Hematopoietic multipotent progenitor cell treated with erythropoietin and hydrocortisone succinate and interleukin-3 and kit ligand, for 15 days (in vitro differentiated cells): Measurements from ENCODE around the gene NUP214.
"Not testable (repeated sequence)": the region's sequence is repeated elsewhere in the genome, so short reads cannot be mapped to it uniquely, and the experiment has no call there.

Experiments
- DNase-seq: peaks from one replicate; pipeline ENCODE4 v3.0.0-alpha.2; 2015; ENCODE audit warnings: low spot score

NUP214 gene

GRCh38 chr9:131160416-131161112, 35.2 kb downstream of the NUP214 start:
- no peak for DNase-seq

DNA sequence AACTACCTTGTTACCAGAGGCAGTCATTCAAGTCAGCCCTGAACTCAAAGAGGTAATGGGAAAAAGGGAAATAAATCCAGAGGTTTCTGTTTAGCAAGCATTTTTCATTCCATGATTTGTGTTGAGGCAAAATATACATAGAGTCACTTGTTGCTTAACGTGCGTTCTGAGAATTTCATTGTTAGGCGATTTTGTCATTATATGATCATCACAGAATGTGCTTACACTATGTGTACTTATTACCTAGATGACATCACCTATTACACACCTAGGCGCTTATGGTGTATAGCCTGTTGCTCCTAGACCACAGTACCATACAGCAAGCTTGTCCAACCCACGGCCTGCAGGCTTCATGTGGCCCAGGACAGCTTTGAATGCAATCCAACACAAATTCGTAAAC, 36.2 kb downstream of the NUP214 start:
- no peak for DNase-seq

GRCh38 chr9:131162886-131163285, 37.5 kb downstream of the NUP214 start:
- no peak for DNase-seq

GRCh38 chr9:131165523-131165922, 40.1 kb downstream of the NUP214 start:
- no peak for DNase-seq

DNA sequence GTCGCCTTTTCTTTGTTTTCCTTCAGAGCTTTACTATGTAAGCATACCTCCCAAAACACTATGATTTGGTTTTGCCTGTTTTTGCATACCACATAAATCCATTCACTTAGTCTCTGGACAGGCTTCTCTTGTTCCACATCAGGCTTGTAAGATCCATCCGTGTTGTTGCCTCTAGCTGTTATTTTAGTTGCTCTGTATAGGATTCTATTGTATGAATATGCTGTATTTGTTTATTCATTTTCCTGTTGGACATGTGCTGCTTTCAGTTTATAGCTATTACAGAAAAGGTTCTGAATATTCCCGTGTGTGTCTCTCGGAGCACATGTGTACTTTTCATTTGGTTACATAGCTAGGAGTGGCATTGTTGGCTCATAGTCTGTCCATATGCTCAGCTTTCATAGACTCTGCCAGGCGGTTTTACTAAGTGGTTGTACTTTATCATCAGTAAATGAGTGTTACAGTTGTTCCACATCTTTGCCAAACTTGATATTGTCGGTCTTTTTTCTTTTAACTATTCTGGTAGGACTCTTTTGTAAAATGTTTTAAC, 41.8 kb downstream of the NUP214 start:
- DNase-seq: no peak

DNA sequence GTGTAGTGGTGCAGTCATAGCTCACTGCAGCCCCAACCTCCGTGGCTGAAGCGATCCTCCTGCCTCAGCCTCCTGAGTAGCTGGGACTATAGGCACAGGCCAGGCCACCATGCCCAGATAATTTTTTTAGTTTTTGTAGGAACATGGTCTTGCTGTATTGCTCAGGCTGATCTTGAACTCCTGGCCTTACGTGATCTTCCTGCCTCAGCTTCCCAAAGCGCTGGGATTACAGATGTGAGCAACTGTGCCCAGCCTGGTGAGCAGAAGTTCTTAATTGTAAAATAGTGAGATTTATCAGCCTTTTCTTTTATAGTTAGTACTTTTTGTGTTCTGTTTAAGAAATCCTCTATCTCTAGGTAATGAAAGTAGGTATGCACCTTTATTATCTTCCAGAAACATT, 42.5 kb downstream of the NUP214 start:
- no peak for DNase-seq

- DNase-seq: no peak
Measured at GRCh38 chr9:131169563-131170240, 44.3 kb downstream of the NUP214 start.

DNA sequence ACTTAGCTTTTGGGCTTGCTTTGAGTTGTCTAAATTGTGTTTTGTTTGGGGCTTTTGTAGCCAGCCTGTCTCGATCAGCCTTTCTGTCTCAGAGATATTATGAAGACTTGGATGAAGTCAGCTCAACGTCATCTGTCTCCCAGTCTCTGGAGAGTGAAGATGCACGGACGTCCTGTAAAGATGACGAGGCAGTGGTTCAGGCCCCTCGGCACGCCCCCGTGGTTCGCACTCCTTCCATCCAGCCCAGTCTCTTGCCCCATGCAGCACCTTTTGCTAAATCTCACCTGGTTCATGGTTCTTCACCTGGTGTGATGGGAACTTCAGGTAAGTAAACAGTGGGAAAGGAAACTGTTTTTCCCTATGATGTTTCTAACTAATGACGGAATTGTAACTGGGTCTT, 48.6 kb downstream of the NUP214 start:
- DNase-seq: no peak

- no peak for DNase-seq
Measured at GRCh38 chr9:131174681-131175239, 49.4 kb downstream of the NUP214 start.

GRCh38 chr9:131177898-131178297, 52.5 kb downstream of the NUP214 start:
- DNase-seq: no peak

GRCh38 chr9:131178382-131178781, 53.0 kb downstream of the NUP214 start:
- peak; percentile 83 for DNase-seq

GRCh38 chr9:131178926-131179325, 53.5 kb downstream of the NUP214 start:
- DNase-seq: peak; percentile 77

DNA sequence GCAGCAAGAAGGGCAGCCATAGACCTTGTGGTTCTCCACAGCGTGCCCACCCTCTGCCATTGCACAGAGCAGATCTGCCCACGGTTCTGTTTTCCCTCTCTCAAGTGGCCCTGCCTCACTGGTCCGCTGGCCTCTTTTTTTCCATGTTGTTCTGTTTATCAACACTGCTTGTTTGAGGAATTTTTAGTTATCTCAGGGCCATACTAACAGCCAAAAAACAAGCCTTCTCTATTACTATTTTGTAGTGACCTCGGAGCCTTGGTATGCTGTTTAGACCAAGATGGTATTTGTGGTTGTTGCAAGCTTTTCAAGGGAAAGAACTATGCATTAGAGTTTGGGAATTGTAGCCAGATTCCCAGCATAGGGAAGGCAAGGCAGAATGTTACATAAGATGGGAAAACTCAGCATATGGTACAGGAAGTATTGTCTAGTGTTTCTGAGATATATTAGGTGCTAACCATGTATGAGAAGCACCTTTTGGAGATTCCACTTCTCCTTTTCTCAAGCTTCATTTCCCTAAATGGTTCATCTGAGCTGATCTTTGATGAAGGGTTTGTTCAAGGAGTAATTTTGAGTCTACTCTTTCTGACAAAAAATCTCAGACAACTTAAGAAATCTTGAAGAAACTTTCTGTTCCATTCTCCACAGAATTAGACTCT, 54.3 kb downstream of the NUP214 start:
- peak; percentile 33 for DNase-seq

DNA sequence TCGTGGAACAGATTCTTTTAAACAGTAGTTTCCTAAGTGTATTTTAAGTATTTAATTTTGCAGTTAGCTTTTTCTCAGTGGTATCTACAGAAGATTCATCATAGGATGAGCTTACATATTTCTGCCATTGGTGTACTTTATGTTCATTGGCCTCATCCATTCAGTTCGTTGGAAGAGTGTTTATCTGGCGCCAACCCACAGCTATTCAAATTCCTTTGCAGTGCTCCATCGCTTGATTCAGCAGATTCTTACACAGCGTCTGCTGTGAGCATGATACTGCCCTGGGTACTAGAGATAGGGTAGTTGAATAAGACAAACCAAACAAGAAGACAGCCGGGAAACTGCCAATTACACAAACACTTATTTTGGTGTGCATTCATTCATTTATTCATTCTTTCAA, 55.1 kb downstream of the NUP214 start:
- peak; percentile 93 for DNase-seq

DNA sequence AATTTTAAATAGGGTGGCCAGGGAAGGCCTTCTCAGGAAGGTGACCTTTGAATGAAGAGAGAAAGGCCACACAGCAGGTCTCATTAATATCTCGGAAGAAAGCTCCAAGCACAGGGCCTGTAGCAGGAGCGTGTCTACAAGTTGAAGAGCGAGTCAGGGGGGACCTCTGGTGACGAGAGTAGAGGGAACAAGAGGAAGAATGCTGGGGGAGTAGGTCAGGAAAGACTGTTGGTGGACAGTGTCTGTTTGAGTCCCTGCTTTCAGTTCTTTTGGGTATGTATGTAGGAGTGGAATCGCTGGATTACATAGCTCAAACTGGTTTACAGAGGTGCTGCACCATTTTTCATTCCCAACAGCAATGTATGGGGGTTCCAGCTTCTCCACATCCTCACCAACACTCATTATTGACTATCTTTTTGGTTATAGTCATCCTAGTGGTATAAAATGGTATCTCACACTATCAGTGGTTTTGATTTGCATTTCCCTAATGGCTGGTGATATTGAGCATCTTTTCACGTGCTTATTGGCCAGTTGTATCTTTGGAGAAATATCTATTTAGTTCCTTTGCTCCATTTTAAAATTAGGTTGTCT, 55.8 kb downstream of the NUP214 start:
- DNase-seq: peak; percentile 66

DNA sequence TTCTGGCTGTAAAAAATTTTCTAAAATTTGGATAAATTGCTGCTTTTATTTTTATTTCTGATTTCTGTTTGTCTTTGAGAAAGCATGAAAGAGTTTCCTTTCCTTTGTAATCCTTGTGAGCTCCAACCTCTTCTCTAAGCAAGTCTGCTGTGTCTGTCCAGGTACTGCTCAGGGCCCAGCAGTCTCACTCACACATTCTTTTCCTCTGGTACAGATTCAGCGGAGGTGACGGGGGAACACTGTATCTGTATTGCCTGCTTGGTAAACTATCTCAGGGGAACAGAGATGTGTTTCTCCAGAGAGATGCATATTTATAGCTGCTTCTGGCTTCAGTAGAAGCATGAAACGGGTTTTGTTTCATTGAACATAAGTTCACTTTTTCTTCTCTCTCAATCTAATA, 60.5 kb downstream of the NUP214 start:
- DNase-seq: no peak

GRCh38 chr9:131186622-131187021, 61.2 kb downstream of the NUP214 start:
- no peak for DNase-seq

DNA sequence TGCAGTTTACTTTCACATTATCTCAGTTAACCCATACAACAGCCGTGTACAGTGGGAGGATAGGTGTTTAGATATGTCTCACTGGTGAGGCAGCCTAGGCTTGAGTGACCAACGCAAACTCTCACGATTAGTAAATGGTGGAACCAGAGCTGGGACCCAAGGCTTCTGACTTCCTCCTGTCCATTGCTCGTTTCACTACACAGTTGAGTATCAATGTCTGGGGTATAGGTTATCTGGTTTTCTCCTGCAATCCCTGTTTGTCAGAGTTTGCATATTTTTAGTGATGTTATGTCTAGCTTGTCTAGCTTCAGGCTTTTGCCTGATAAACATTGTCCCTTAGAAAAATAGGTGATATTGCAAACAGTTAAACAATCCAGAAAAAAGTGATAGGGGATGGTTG, 62.6 kb downstream of the NUP214 start:
- no peak for DNase-seq

GRCh38 chr9:131188976-131189375, 63.6 kb downstream of the NUP214 start:
- DNase-seq: no peak

- DNase-seq: no peak
Measured at GRCh38 chr9:131190191-131190590, 64.8 kb downstream of the NUP214 start.

GRCh38 chr9:131191032-131191431, 65.6 kb downstream of the NUP214 start:
- not testable (repeated sequence) for DNase-seq

GRCh38 chr9:131191857-131192256, 66.5 kb downstream of the NUP214 start:
- DNase-seq: no peak
